ENCODE results near the gene CMPK1.

DNA sequence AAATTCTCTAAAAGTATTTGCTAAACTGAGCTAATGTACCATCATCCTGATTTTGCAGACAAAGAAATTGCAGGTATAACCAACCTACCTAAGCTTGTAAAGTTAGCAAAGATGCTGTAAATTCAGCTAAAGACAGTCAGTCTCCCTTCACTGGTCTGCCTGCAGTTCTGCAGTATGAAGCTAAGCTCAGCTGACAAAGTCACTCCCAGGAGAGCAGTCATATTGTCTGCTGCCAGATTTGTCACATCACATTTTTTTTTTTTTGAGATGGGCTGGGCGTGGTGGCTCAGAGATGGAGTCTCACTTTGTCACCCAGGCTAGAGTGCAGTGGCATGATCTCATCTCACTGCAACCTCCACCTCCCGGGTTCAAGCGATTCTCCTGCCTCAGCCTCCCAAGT is 8.9 kb upstream of the CMPK1 start:
- TF ChIP-seq POLR2A (IDR thresholded peaks at IDR 0.05; ENCODE audit: low read depth, low read length) (no peak), RCOR1 (IDR thresholded peaks at IDR 0.05; ENCODE audit: insufficient replicate concordance, low read length) (no peak), MAFK (IDR thresholded peaks at IDR 0.05; ENCODE audit: low read depth, low read length) (no peak), USF2 (IDR thresholded peaks at IDR 0.05; ENCODE audit: low read depth, low read length) (no peak), NFE2L2 (IDR thresholded peaks at IDR 0.05; ENCODE audit: low read depth, low read length) (no peak), CHD1 (IDR thresholded peaks at IDR 0.05; ENCODE audit: low read depth, low read length) (no peak), BHLHE40 (IDR thresholded peaks at IDR 0.05; ENCODE audit: low read depth, low read length) (no peak)
- TF ChIP-seq, protein P1, sequence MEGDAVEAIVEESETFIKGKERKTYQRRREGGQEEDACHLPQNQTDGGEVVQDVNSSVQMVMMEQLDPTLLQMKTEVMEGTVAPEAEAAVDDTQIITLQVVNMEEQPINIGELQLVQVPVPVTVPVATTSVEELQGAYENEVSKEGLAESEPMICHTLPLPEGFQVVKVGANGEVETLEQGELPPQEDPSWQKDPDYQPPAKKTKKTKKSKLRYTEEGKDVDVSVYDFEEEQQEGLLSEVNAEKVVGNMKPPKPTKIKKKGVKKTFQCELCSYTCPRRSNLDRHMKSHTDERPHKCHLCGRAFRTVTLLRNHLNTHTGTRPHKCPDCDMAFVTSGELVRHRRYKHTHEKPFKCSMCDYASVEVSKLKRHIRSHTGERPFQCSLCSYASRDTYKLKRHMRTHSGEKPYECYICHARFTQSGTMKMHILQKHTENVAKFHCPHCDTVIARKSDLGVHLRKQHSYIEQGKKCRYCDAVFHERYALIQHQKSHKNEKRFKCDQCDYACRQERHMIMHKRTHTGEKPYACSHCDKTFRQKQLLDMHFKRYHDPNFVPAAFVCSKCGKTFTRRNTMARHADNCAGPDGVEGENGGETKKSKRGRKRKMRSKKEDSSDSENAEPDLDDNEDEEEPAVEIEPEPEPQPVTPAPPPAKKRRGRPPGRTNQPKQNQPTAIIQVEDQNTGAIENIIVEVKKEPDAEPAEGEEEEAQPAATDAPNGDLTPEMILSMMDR (conservative IDR thresholded peaks at IDR 0.05; ENCODE audit: low read depth, low read length) = no peak
- TF ChIP-seq, protein P2, sequence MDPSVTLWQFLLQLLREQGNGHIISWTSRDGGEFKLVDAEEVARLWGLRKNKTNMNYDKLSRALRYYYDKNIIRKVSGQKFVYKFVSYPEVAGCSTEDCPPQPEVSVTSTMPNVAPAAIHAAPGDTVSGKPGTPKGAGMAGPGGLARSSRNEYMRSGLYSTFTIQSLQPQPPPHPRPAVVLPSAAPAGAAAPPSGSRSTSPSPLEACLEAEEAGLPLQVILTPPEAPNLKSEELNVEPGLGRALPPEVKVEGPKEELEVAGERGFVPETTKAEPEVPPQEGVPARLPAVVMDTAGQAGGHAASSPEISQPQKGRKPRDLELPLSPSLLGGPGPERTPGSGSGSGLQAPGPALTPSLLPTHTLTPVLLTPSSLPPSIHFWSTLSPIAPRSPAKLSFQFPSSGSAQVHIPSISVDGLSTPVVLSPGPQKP (IDR thresholded peaks at IDR 0.05; ENCODE audit: borderline replicate concordance, low read depth, low read length) = no peak
